BLaER1 treated with 17β-estradiol and CSF1 and Interleukin-3, amounts not matched to agents 10 nM and 100 nM (cell line): ENCODE results near the gene ZNF423.

ENCODE experiments used
- H3K27ac ChIP-seq, 11 experiments: shearing (Covaris generic); formaldehyde crosslinking; 2 replicates each; pipeline ENCODE4 v1.8.1; 2022
- H3K27me3 ChIP-seq, 11 experiments: shearing (Covaris generic); formaldehyde crosslinking; 2 replicates each; pipeline ENCODE4 v1.8.1; 2022
- H3K36me3 ChIP-seq, 11 experiments: shearing (Covaris generic); formaldehyde crosslinking; 2 replicates each; pipeline ENCODE4 v1.8.1; 2022
- H3K4me1 ChIP-seq, 10 experiments: shearing (Covaris generic); formaldehyde crosslinking; 2 replicates each; pipeline ENCODE4 v1.8.1; 2022
- H3K4me2 ChIP-seq, 11 experiments: shearing (Covaris generic); formaldehyde crosslinking; 2 replicates each; pipeline ENCODE4 v1.8.1; 2022
- H3K4me3 ChIP-seq, 10 experiments: shearing (Covaris generic); formaldehyde crosslinking; 2 replicates each; pipeline ENCODE4 v1.8.1; 2022
- H3K9ac ChIP-seq, 11 experiments: shearing (Covaris generic); formaldehyde crosslinking; 2 replicates each; pipeline ENCODE4 v1.8.1; 2022
- H3K9me3 ChIP-seq, 11 experiments: shearing (Covaris generic); formaldehyde crosslinking; replicated peaks in 1 of 11; 2 replicates each; pipeline ENCODE4 v1.8.1; 2022
- H4K20me1 ChIP-seq, 11 experiments: shearing (Covaris generic); formaldehyde crosslinking; 2 replicates each; pipeline ENCODE4 v1.8.1; 2022
- Cebpa-rat ChIP-seq, 11 experiments: shearing (Covaris generic); IDR thresholded peaks; 2 replicates each; pipeline ENCODE4 v1.8.1; 2022

Gene ZNF423

DNA sequence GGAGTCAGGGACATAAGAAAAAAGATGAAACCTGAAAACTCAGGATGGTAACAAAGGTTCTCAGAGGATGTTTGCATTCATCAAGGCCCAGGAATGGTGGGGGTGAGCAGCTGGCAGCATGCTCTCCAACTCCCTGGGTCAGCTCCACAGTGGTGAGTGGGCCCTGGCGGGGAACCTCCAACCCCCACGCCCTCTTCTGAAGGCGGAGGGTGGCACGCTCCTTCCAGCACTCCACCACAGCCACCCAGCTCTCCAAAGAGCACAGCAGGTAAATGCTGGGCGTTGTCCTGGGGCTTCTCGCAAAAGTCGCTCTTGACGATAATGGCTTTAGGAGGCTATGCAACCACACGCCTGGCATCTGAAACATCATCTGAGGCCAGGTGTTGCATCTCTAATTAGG is 308.5 kb downstream of the ZNF423 start:
- Histone ChIP-seq H4K20me1 (peaks cover 0 to 41% (median 0%) of the 10 kb centered on the region in 11 experiments; a peak in 5 of 22 replicates), H3K4me1 (peaks cover 0 to 18% (median 6%) of the 10 kb centered on the region in 10 experiments; a peak in 12 of 20 replicates), H3K27me3 (no peaks in the 10 kb centered on the region), H3K4me3 (no peak overlapping the region), H3K9ac (no peak overlapping the region), H3K27ac (no peak overlapping the region), H3K4me2 (no peak overlapping the region), H3K36me3 (peaks cover 0 to 8% (median 1%) of the 10 kb centered on the region in 11 experiments; a peak in 4 of 22 replicates), H3K9me3 (peaks cover 3 to 8% (median 4%) of the 10 kb centered on the region in 11 experiments; a peak in 20 of 22 replicates)
- TF ChIP-seq Cebpa-rat (IDR thresholded peaks at IDR 0.05) = no peak

DNA sequence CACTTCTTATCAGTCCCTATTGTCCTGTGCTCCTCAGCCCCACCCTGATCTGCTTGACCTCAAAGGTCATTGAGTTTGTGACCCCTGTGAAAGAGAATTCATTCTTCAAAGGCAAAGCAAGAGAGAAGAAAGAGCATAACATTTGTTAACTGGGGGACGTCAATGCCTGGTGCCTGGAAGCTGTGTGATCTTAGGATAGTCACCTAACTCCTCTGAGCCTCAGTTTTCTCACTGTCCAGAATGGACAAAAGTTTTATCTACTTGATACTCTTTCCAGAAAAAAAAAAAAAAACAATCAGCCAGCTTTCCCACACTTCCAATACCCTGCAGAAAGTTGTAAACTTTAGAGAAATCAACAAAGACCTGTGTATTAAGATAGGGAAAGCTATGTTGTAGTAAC is 309.2 kb downstream of the ZNF423 start:
- H4K20me1 ChIP-seq = peaks cover 0 to 41% (median 0%) of the 10 kb centered on the region in 11 experiments; a peak in 4 of 22 replicates
- H3K4me3 ChIP-seq = no peak overlapping the region
- peaks cover 10 to 15% (median 11%) of the 10 kb centered on the region in 11 experiments for H3K9me3 ChIP-seq
- H3K27me3 ChIP-seq = no peaks in the 10 kb centered on the region
- H3K27ac ChIP-seq = no peak overlapping the region
- TF ChIP-seq Cebpa-rat (IDR thresholded peaks at IDR 0.05) = no peak
- no peak overlapping the region for H3K9ac ChIP-seq
- peaks cover 0 to 12% (median 6%) of the 10 kb centered on the region in 10 experiments; a peak in 6 of 20 replicates for H3K4me1 ChIP-seq
- H3K4me2 ChIP-seq = no peak overlapping the region
- H3K36me3 ChIP-seq = peaks cover 0 to 15% (median 8%) of the 10 kb centered on the region in 11 experiments; a peak in 9 of 22 replicates

DNA sequence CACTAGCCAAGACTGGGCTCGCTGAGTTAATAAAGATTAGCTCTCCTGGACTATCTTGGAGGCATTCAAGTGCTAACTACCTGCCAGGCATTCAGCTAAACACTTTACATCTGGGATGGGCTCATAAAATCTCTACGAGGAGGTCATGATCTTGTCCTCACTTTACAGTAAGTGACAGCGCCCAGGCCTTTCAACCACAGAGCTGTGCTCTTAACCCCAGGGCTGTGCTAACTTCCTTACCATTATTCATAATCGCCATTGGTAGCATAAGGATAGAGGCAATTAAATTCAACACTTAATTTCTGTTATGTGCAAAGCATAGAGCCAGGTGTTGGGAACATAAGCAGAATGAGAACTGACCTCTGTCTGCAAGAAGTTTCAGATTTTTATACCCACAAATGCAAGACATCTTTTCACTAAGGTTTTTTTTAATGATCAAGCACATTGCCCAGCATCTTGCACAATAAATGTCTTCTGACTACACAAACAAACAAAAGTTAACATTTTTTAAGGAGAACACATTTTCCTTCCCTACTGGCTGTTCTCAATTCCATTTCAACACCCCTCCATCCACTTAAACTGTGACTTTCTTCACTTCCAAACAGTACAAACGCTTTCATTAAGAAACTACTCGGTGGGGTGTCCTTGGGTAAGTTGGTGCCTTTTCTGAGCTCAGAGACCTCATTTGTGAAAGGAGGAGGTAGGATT is 310.0 kb downstream of the ZNF423 start:
- Histone ChIP-seq H3K9ac (no peak overlapping the region), H3K36me3 (peaks cover 0 to 17% (median 10%) of the 10 kb centered on the region in 11 experiments; a peak in 9 of 22 replicates), H3K4me3 (no peak overlapping the region), H3K27me3 (no peaks in the 10 kb centered on the region), H3K4me2 (no peak overlapping the region), H3K4me1 (peaks cover 0 to 7% (median 4%) of the 10 kb centered on the region in 10 experiments; a peak in 6 of 20 replicates), H4K20me1 (peaks cover 0 to 36% (median 0%) of the 10 kb centered on the region in 11 experiments; a peak in 4 of 22 replicates), H3K27ac (no peak overlapping the region), H3K9me3 (peaks cover 13 to 20% (median 15%) of the 10 kb centered on the region in 11 experiments)
- no peak for TF ChIP-seq Cebpa-rat (IDR thresholded peaks at IDR 0.05)

DNA sequence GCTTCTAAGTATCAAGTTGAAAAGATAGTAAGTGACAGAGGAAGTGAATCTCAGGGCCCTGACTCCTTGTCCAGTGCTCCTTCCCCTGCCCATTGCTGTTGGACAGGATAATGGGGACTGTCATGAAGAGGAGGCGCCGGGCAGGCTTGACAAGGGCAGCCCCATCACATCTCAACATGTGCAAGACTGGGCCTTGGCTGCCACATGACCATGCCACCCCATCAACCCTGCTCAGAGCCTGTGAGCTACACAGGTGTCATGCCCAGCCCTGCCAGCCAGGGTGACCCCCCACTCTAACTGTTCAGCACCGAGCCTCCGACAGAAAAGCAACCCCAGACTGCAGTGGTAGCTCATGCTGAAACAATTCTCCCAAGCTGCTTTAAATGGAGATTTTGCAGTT is 310.7 kb downstream of the ZNF423 start:
- H3K4me2 ChIP-seq = no peak overlapping the region
- peaks cover 13 to 20% (median 15%) of the 10 kb centered on the region in 11 experiments for H3K9me3 ChIP-seq
- H3K27ac ChIP-seq = no peak overlapping the region
- no peaks in the 10 kb centered on the region for H3K27me3 ChIP-seq
- TF ChIP-seq Cebpa-rat (IDR thresholded peaks at IDR 0.05) = no peak
- H3K4me3 ChIP-seq = no peak overlapping the region
- no peak overlapping the region for H3K9ac ChIP-seq
- peaks cover 0 to 15% (median 10%) of the 10 kb centered on the region in 11 experiments; a peak in 9 of 22 replicates for H3K36me3 ChIP-seq
- H3K4me1 ChIP-seq = peaks cover 0 to 9% (median 3%) of the 10 kb centered on the region in 10 experiments; a peak in 9 of 20 replicates
- H4K20me1 ChIP-seq = peaks cover 0 to 31% (median 0%) of the 10 kb centered on the region in 11 experiments; a peak in 4 of 22 replicates

DNA sequence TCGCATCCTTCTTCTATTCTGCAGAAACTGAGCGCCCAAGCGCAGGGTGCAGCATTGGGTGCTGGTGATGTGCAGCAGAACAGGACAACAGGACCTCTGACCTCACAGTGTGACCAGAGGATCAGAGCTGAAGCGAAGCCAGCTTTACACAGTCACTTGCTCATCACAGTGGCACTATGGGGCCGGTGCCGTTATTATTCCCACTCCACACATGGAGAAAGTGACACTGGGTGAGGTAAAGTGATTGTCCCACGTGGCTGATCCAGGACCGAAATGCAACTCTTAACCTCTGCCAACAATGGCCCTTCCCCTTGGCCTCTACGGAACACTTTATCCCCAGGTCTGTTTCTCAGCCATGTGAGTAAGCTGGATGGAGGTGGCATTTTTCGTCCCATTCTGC is 311.1 kb downstream of the ZNF423 start:
- TF ChIP-seq Cebpa-rat (IDR thresholded peaks at IDR 0.05) = no peak

DNA sequence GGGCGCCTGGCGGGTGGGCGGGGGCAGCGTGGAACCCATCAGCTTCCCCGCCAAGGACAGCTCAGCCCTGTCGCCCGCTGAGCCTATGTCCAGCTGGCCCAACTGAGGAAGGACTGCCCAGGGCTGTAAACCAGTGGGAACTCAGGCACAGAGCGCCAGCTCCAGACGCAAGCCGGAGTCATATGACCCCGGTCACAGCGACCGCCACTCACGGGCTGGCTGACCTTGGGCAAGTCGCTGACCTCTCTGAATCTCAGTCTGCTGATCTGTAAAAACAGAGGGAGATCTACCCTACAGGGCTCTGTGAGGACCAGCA is 312.3 kb downstream of the ZNF423 start:
- no peaks in the 10 kb centered on the region for H3K27me3 ChIP-seq
- H4K20me1 ChIP-seq = peaks cover 0 to 36% (median 0%) of the 10 kb centered on the region in 11 experiments; a peak in 4 of 22 replicates
- peaks cover 13 to 20% (median 15%) of the 10 kb centered on the region in 11 experiments for H3K9me3 ChIP-seq
- H3K4me2 ChIP-seq = no peak overlapping the region
- TF ChIP-seq Cebpa-rat (IDR thresholded peaks at IDR 0.05) = no peak
- no peak overlapping the region for H3K9ac ChIP-seq
- peaks cover 0 to 15% (median 10%) of the 10 kb centered on the region in 11 experiments; a peak in 9 of 22 replicates for H3K36me3 ChIP-seq
- H3K27ac ChIP-seq = no peak overlapping the region
- peaks cover 0 to 19% (median 10%) of the 10 kb centered on the region in 10 experiments; a peak in 12 of 20 replicates for H3K4me1 ChIP-seq
- no peak overlapping the region for H3K4me3 ChIP-seq

More for the DNA sequence above, 311.1 kb downstream of the ZNF423 start:
- H3K4me1 ChIP-seq = peaks cover 0 to 13% (median 6%) of the 10 kb centered on the region in 10 experiments; a peak in 12 of 20 replicates
- H3K4me2 ChIP-seq = no peak overlapping the region
- H3K9me3 ChIP-seq = peaks cover 13 to 20% (median 15%) of the 10 kb centered on the region in 11 experiments
- no peaks in the 10 kb centered on the region for H3K27me3 ChIP-seq
- H4K20me1 ChIP-seq = peaks cover 0 to 32% (median 0%) of the 10 kb centered on the region in 11 experiments; a peak in 4 of 22 replicates
- H3K4me3 ChIP-seq = no peak overlapping the region
- H3K36me3 ChIP-seq = peaks cover 0 to 15% (median 10%) of the 10 kb centered on the region in 11 experiments; a peak in 9 of 22 replicates
- no peak overlapping the region for H3K9ac ChIP-seq
- H3K27ac ChIP-seq = no peak overlapping the region

DNA sequence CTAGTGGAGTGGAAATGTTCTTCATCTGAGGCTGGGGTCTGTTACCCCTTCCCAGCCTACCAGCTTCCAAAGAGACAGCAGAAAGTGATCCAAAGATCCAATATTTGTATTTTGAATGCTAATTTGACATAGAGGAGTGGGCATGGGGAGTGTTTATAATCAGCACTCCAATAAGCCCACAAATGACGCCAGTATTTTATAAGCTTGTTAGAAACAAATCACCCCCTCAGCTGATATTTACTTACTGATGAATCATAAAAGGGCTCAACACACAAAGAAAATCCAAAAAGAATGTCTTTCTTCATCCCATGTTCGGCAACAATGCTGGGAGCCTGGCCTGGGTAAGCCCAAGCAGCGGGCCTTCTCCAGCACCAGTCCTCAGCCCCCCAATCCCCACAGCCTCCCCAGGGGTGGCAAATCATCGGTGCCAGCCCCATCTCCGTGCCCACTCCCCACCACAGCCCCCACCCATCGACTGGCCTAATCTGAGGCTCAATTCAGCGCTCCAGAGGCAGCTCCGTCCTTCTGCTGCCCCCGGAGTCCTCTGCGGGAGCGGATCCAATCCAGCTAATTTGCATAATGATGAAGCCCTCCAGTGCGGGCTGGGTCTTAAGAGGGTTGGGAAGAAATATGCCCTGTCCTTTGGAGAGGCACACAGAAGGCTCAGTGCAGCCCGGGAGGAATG is 312.8 kb downstream of the ZNF423 start:
- H4K20me1 ChIP-seq = peaks cover 0 to 37% (median 0%) of the 10 kb centered on the region in 11 experiments; a peak in 5 of 22 replicates
- peaks cover 0 to 19% (median 10%) of the 10 kb centered on the region in 10 experiments; a peak in 12 of 20 replicates for H3K4me1 ChIP-seq
- no peak overlapping the region for H3K9ac ChIP-seq
- no peak overlapping the region for H3K27ac ChIP-seq
- H3K4me3 ChIP-seq = no peak overlapping the region
- H3K4me2 ChIP-seq = no peak overlapping the region
- TF ChIP-seq Cebpa-rat (IDR thresholded peaks at IDR 0.05) = no peak
- H3K36me3 ChIP-seq = peaks cover 0 to 15% (median 10%) of the 10 kb centered on the region in 11 experiments; a peak in 9 of 22 replicates
- H3K9me3 ChIP-seq = peaks cover 13 to 20% (median 15%) of the 10 kb centered on the region in 11 experiments
- H3K27me3 ChIP-seq = no peaks in the 10 kb centered on the region

DNA sequence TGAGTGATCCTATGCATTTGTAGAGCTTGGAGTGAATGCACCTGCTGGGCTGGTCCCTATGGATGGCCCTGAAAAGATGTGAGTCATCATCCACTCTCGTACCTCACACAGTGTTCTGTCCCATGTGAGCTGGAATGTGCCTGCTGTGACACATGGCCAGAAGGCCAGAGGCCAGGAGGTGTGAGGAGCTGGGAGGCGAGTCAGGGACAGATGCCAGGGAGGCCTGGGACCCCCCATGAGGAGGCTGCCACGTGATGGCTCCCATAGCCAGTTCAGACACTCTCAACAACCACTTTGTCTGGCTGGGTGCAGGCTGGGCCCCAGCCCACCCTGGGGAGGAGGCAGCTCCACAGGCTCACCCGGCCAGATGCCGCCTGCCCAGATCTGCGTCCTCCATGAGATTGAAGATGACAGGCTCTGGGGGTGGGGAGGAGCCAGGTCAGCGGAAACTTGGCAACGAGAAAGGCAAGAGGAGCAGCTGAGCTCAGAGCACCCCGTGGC is 313.5 kb downstream of the ZNF423 start:
- no peak overlapping the region for H3K27ac ChIP-seq
- no peak for TF ChIP-seq Cebpa-rat (IDR thresholded peaks at IDR 0.05)
- peaks cover 0 to 19% (median 10%) of the 10 kb centered on the region in 10 experiments; a peak in 12 of 20 replicates for H3K4me1 ChIP-seq
- no peak overlapping the region for H3K9ac ChIP-seq
- peaks cover 0 to 44% (median 0%) of the 10 kb centered on the region in 11 experiments; a peak in 5 of 22 replicates for H4K20me1 ChIP-seq
- H3K36me3 ChIP-seq = peaks cover 0 to 15% (median 10%) of the 10 kb centered on the region in 11 experiments; a peak in 9 of 22 replicates
- peaks cover 13 to 20% (median 15%) of the 10 kb centered on the region in 11 experiments for H3K9me3 ChIP-seq
- H3K4me2 ChIP-seq = no peak overlapping the region
- H3K4me3 ChIP-seq = no peak overlapping the region
- H3K27me3 ChIP-seq = no peaks in the 10 kb centered on the region
